ENCODE results near the gene PAAF1.

DNA sequence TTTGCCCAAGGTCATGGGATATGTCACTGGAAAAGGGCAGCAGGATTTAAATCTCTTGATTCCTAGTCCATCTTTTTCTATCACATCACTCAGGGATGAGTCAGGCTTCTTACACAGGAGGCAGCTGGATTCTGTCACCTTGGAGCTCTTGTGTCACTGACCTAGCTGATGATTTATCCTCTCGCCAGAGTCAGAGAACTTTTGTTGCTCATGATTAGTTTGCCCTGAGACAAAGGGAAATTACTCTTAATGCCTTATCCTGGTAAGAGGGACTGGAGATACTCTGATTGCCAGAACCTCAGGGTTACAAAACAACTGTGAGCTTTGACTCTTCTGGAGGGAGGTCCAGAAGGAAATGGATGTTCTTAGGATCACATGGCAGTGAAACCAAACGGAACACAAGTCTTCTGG lies 10.2 kb upstream of the PAAF1 start:
- TF ChIP-seq, protein P1, sequence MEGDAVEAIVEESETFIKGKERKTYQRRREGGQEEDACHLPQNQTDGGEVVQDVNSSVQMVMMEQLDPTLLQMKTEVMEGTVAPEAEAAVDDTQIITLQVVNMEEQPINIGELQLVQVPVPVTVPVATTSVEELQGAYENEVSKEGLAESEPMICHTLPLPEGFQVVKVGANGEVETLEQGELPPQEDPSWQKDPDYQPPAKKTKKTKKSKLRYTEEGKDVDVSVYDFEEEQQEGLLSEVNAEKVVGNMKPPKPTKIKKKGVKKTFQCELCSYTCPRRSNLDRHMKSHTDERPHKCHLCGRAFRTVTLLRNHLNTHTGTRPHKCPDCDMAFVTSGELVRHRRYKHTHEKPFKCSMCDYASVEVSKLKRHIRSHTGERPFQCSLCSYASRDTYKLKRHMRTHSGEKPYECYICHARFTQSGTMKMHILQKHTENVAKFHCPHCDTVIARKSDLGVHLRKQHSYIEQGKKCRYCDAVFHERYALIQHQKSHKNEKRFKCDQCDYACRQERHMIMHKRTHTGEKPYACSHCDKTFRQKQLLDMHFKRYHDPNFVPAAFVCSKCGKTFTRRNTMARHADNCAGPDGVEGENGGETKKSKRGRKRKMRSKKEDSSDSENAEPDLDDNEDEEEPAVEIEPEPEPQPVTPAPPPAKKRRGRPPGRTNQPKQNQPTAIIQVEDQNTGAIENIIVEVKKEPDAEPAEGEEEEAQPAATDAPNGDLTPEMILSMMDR (IDR thresholded peaks at IDR 0.05): no peak
- TF ChIP-seq POLR2A (IDR thresholded peaks at IDR 0.05) (no peak), EP300 (IDR thresholded peaks at IDR 0.05; ENCODE audit: low read depth) (no peak), POLR2AphosphoS5 (IDR thresholded peaks at IDR 0.05) (peak in 2 of 3 donors; percentile 74 to 83)

Measured in transverse colon (tissue), 4 donors.